Activated CD8-positive, alpha-beta T cell treated with anti-CD3 and anti-CD28 coated beads, Interleukin-2, amount 10 ng/mL, durations not matched to agents 7 days and 5 days (primary cell): ENCODE results near the gene TIMM13. TPM values are rescaled to one million over a fixed set of nuclear protein-coding genes. Genes with fewer than 3 reads are reported as not detected.

ENCODE experiments used
- ATAC-seq: fragments of 150-1000 bp; cut with Tn5 transposase; one replicate; pipeline ENCODE4 v1.10.0; 2021; ENCODE audit warnings: moderate library complexity
- CTCF ChIA-PET: fragments of 350-600 bp; sonication (Branson Sonifier 250); formaldehyde crosslinking; loops from one replicate; lab custom pipeline; 2021; ENCODE audit warnings: antibody characterized with exemption; lab: Charles Lee
- POLR2A ChIA-PET: fragments of 350-600 bp; sonication (Branson Sonifier 250); formaldehyde crosslinking; loops from one replicate; lab custom pipeline; 2021; ENCODE audit warnings: antibody characterized with exemption; lab: Charles Lee
- DNase-seq: peaks from one replicate; pipeline ENCODE4 v3.0.0-alpha.2; 2020
- H3K27ac Mint-ChIP-seq: one replicate; pipeline ENCODE4 v1.8.0; 2021; ENCODE audit warnings: mild to moderate bottlenecking, mixed read lengths
- H3K27me3 Mint-ChIP-seq: one replicate; pipeline ENCODE4 v1.8.0; 2021; ENCODE audit warnings: low read depth, mixed read lengths
- H3K36me3 Mint-ChIP-seq: one replicate; pipeline ENCODE4 v1.8.0; 2021; ENCODE audit warnings: low read depth, mixed read lengths
- H3K4me1 Mint-ChIP-seq: one replicate; pipeline ENCODE4 v1.8.0; 2021; ENCODE audit warnings: low read depth, mixed read lengths
- H3K4me3 Mint-ChIP-seq: one replicate; pipeline ENCODE4 v1.8.0; 2021; ENCODE audit warnings: mild to moderate bottlenecking, mixed read lengths
- H3K9me3 Mint-ChIP-seq: one replicate; pipeline ENCODE4 v1.8.0; 2022; ENCODE audit warnings: mixed read lengths; ENCODE audit not compliant: insufficient read depth
- microRNA-seq: library from miRNA; unstranded; fragments of <30 nt; microRNA quantifications from one replicate; pipeline ENCODE4 v1.2.0, GENCODE V29; 2022
- total RNA-seq, 2 experiments: library from RNA; stranded (reverse); gene quantifications; one replicate each; pipeline ENCODE4 v1.2.3, GENCODE V29; 2021

Gene TIMM13
- total RNA-seq, 2 experiments from 2014 or later, result 75.1 to 80.2 TPM

DNA sequence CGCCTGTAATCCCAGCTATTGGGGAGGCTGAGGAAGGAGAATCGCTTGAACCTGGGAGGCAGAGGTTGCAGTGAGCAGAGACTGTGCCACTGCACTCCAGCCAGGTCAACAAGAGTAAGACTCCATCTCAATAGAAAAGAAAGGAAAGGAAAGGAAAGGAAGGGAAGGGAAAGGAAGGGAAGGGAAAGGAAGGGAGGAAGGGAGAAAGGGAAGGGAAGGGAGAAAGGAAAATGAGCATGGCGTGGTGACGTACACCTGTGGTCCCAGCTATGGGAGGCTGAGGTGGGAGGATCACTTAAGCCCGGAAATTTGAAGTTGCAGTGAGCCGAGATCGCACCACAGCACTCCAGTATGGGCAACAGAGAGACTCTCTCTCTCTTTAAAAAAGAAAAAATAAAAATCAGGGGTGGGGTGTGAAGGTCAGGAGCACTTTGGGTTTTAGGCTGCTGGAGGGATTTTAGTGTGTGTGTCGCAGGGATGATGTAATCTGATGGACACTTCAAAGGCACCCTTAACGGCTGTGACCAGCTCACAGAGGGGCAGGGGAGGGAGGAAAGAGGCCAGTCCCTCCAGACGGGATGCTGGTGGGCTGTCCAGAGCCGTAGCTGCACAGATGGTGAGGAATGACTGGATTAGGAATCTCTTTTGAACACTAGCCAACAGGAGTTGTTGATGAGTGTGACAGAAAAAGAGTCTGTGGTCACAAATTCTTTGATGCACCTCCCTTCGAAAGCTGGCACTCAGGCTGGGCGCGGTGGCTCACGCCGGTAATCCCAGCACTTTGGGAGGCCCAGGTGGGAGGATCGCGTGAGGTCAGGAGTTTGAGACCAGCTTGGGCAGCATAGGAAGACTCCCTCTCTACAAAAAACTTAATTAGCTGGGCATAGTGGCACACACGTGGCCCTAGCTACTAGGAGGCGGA, 39.8 kb downstream of the TIMM13 start:
- H3K4me3 Mint-ChIP-seq, result no peak overlapping the region
- ChIA-PET CTCF (interaction anchor here (1.4 kb wide), 1 partner anchor 14 kb away, joined by 4 read pairs; no protein-coding TSS in a partner anchor), POLR2A (no interaction called here)
- ATAC-seq (no peak), DNase-seq (no peak)
- H3K36me3 Mint-ChIP-seq, result no peaks in the 10 kb centered on the region
- peaks cover 3% of the 10 kb centered on the region for H3K27me3 Mint-ChIP-seq
- H3K27ac Mint-ChIP-seq, result no peak overlapping the region
- H3K9me3 Mint-ChIP-seq, result no peaks in the 10 kb centered on the region
- H3K4me1 Mint-ChIP-seq, result peaks cover 4% of the 10 kb centered on the region

GRCh38 chr19:2385053-2385721, 42.2 kb downstream of the TIMM13 start:
- DNase-seq (no peak), ATAC-seq (peak; percentile 19)
- peaks cover 8% of the 10 kb centered on the region for H3K9me3 Mint-ChIP-seq
- no peak overlapping the region for H3K4me3 Mint-ChIP-seq
- H3K4me1 Mint-ChIP-seq, result no peaks in the 10 kb centered on the region
- H3K27ac Mint-ChIP-seq, result no peak overlapping the region
- ChIA-PET POLR2A (no interaction called here), CTCF (no interaction called here)
- H3K27me3 Mint-ChIP-seq, result peaks cover 3% of the 10 kb centered on the region
- peaks cover 4% of the 10 kb centered on the region for H3K36me3 Mint-ChIP-seq

DNA sequence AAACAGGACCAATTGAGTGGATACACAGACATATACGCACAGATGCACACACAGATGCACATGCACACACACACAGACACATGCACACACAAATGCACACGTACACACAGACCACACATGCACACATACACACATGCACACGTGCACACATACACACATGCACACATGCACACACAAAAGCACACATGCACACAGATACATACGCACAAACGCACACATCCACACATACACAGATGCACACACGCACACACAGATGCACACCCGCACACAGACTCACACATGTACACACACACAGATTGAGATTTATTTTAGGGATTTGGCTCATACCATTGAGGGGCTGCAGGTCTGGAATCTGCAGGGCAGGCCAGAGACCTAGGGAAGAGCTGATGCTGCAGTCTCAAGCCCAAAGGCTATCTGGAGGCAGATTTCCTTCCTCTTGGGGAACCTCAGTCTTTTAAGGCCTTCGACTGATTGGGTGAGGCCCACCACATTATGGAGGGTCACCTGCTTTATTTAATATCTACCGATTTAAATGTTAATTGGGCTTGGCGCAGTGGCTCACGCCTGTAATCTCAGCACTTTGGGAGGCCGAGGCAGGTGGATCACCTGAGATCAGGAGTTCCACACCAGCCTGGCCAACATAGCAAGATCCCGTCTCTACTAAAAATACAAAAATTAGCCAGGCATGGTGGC, 44.7 kb downstream of the TIMM13 start:
- no peaks in the 10 kb centered on the region for H3K4me1 Mint-ChIP-seq
- no peak overlapping the region for H3K27ac Mint-ChIP-seq
- H3K27me3 Mint-ChIP-seq, result no peaks in the 10 kb centered on the region
- H3K36me3 Mint-ChIP-seq, result peaks cover 6% of the 10 kb centered on the region
- H3K4me3 Mint-ChIP-seq, result no peak overlapping the region
- ATAC-seq (no peak), DNase-seq (no peak)
- CTCF ChIA-PET, result interaction anchor here (2.0 kb wide), 1 partner anchor 10 kb away, joined by 7 read pairs; no protein-coding TSS in a partner anchor
- H3K9me3 Mint-ChIP-seq, result peaks cover 8% of the 10 kb centered on the region
- POLR2A ChIA-PET, result no interaction called here

- Mint-ChIP-seq H3K36me3 (peaks cover 6% of the 10 kb centered on the region), H3K27ac (no peak overlapping the region), H3K9me3 (peaks cover 8% of the 10 kb centered on the region), H3K27me3 (no peaks in the 10 kb centered on the region), H3K4me3 (no peak overlapping the region), H3K4me1 (no peaks in the 10 kb centered on the region)
- DNase-seq, result no peak
- POLR2A ChIA-PET, result no interaction called here
- CTCF ChIA-PET, result interaction anchor here (0.7 to 1.3 kb wide), 3 partner anchors 11 to 53 kb away, joined by 3 to 6 read pairs (median 3); no protein-coding TSS in a partner anchor
- no peak for ATAC-seq
Measured at GRCh38 chr19:2381148-2381820, 46.1 kb downstream of the TIMM13 start.

- peaks cover 6% of the 10 kb centered on the region for H3K36me3 Mint-ChIP-seq
- no peak overlapping the region for H3K4me3 Mint-ChIP-seq
- CTCF ChIA-PET, result interaction anchor here (0.6 to 1.3 kb wide), 3 partner anchors 12 to 463 kb away, joined by 3 to 6 read pairs (median 4); no protein-coding TSS in a partner anchor
- no peak for ATAC-seq
- DNase-seq, result no peak
- no peak overlapping the region for H3K27ac Mint-ChIP-seq
- H3K9me3 Mint-ChIP-seq, result peaks cover 8% of the 10 kb centered on the region
- no peaks in the 10 kb centered on the region for H3K4me1 Mint-ChIP-seq
- POLR2A ChIA-PET, result no interaction called here
- no peaks in the 10 kb centered on the region for H3K27me3 Mint-ChIP-seq
Measured at GRCh38 chr19:2380567-2380966, 46.8 kb downstream of the TIMM13 start.

- H3K27ac Mint-ChIP-seq, result no peak overlapping the region
- no peak overlapping the region for H3K4me3 Mint-ChIP-seq
- DNase-seq (no peak), ATAC-seq (no peak)
- H3K9me3 Mint-ChIP-seq, result peaks cover 8% of the 10 kb centered on the region
- peaks cover 2% of the 10 kb centered on the region for H3K27me3 Mint-ChIP-seq
- no peaks in the 10 kb centered on the region for H3K4me1 Mint-ChIP-seq
- H3K36me3 Mint-ChIP-seq, result peaks cover 6% of the 10 kb centered on the region
- POLR2A ChIA-PET, result no interaction called here
- CTCF ChIA-PET, result no interaction called here
Measured at GRCh38 chr19:2376784-2377519, 50.4 kb downstream of the TIMM13 start.

Small RNA genes within 50 kb of the gene (microRNA-seq; reads per million reads assigned to microRNA genes)
- 4.0 reads per million for gene MIR7108

Other genes starting within 250 kb of the TIMM13 start
- 10 to 100 TPM; 78.0 to 79.9 TPM for gene PLEKHJ1, start 191.3 kb downstream of the TIMM13 start, total RNA-seq
- 100 to 1,000 TPM; 157 to 163 TPM for gene SF3A2, start 190.8 kb downstream of the TIMM13 start, total RNA-seq
- gene AMH, start 178.3 kb downstream of the TIMM13 start, total RNA-seq, result 10 to 100 TPM; 10.3 to 12.1 TPM
- not detected for gene JSRP1, start 171.2 kb downstream of the TIMM13 start, total RNA-seq
- gene PEAK3, start 145.4 kb downstream of the TIMM13 start, total RNA-seq, result under 1 TPM; 0.16 to 0.34 TPM
- under 1 TPM; 0.66 to 0.76 TPM for gene LINGO3, start 119.4 kb downstream of the TIMM13 start, total RNA-seq
- 100 to 1,000 TPM; 144 to 146 TPM for gene LSM7, start 99.0 kb downstream of the TIMM13 start, total RNA-seq
- 10 to 100 TPM; 73.5 to 80.7 TPM for gene SPPL2B, start 98.9 kb downstream of the TIMM13 start, total RNA-seq
- not detected for gene TMPRSS9, start 67.3 kb downstream of the TIMM13 start, total RNA-seq
- 100 to 1,000 TPM; 108 to 119 TPM for gene LMNB2, start 29.4 kb upstream of the TIMM13 start, total RNA-seq
- 10 to 100 TPM; 59.2 to 61.4 TPM for gene GADD45B, start 48.5 kb upstream of the TIMM13 start, total RNA-seq